Pulmonary artery endothelial cell (primary cell): ENCODE data around the gene FAF1. TPM values are rescaled to one million over a fixed set of nuclear protein-coding genes. Genes with fewer than 3 reads are reported as not detected.
"Not testable (repeated sequence)": the region's sequence is repeated elsewhere in the genome, so short reads cannot be mapped to it uniquely, and the experiment has no call there.

Experiments used
- DNase-seq: peaks from one replicate; pipeline ENCODE4 v3.0.0-alpha.2; 2011; ENCODE audit warnings: low read depth, low spot score
- total RNA-seq: library from RNA; depleted of rRNA; stranded (reverse); fragments of >200 nt; gene quantifications from 2 replicates; pipeline ENCODE4 v1.2.3, GENCODE V29; 2014

Gene FAF1
- total RNA-seq, 1 donor from 2014 or later: 30.6 TPM

DNA sequence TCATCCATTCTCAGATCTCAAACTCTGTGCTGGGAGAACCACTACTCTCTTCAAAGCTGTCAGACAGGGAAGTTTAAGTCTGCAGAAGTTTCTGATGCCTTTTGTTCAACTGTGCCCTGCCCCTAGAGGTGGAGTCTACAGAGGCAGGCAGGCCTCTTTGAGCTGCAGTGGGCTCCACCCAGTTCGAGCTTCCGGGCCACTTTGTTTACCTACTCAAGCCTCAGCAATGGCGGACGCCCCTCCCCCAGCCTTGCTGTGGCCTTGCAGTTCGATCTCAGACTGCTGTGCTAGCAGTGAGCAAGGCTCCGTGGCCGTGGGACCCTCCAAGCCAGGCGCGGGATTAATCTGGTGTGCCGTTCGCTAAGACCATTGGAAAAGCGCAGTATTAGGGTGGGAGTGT, 49.7 kb downstream of the FAF1 start:
- DNase-seq: not testable (repeated sequence)

GRCh38 chr1:50907610-50908009, 52.5 kb downstream of the FAF1 start:
- not testable (repeated sequence) for DNase-seq

DNA sequence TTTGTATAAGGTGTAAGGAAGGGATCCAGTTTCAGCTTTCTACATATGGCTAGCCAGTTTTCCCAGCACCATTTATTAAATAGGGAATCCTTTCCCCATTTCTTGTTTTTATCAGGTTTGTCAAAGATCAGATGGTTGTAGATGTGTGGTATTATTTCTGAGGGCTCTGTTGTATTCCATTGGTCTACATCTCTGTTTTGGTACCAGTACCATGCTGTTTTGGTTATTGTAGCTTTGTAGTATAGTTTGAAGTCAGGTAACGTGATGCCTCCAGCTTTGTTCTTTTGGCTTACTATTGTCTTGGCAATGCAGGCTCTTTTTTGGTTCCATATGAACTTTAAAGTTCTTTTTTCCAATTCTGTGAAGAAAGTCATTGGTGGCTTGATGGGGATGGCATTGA, 54.0 kb downstream of the FAF1 start:
- not testable (repeated sequence) for DNase-seq

GRCh38 chr1:50902419-50902818, 57.6 kb downstream of the FAF1 start:
- no peak for DNase-seq

- no peak for DNase-seq
Observed at GRCh38 chr1:50901872-50902271, 58.2 kb downstream of the FAF1 start.

DNA sequence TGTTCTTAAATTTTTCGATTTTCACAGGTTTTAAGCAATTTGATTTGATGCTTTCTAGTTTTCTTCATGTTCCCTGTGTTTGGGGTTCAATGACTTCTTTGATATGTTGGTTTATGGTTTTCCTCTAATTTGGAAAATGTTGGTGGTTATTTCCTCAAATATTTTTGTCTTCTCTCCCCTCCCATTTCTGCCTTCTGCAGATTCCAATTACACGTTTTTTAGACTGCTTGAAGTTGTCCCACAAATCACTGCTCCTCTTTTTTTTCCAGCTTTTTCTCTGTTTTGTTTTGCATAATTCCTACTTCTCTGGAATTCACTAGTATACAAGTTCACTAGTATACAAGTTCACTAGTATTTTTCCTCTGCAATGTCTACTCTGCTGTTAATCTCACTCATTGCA, 61.3 kb downstream of the FAF1 start:
- no peak for DNase-seq

- DNase-seq: no peak
Observed at GRCh38 chr1:50894340-50894739, 65.7 kb downstream of the FAF1 start.

DNA sequence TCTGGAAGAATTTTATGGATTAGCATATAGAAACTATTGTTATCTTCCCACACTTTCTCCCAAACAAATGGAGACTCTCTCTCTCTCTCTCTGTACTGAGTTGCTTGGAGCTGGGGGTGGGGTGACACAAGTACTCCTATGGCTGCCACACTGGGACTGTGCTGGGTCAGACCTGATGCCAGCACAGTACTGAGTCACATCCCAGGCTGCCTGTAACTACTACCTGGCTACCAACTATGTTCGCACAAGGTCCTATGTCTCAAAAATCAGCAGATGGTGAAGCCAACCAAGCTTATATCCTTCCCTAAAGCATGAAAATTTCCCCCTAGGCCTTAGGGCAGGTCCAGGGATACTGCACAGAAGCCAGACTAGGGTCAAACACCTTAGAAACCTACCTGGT, 66.6 kb downstream of the FAF1 start:
- DNase-seq: no peak

DNA sequence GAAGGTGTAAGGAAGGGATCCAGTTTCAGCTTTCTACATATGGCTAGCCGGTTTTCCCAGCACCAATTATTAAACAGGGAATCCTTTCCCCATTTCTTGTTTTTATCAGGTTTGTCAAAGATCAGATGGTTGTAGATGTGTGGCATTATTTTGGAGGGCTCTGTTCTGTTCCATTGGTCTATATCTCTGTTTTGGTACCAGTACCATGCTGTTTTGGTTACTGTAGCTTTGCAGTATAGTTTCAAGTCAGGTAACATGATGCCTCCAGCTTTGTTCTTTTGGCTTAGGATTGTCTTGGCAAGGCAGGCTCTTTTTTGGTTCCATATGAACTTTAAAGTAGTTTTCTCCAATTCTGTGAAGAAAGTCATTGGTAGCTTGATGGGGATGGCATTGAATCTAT, 72.5 kb downstream of the FAF1 start:
- DNase-seq: not testable (repeated sequence)

DNA sequence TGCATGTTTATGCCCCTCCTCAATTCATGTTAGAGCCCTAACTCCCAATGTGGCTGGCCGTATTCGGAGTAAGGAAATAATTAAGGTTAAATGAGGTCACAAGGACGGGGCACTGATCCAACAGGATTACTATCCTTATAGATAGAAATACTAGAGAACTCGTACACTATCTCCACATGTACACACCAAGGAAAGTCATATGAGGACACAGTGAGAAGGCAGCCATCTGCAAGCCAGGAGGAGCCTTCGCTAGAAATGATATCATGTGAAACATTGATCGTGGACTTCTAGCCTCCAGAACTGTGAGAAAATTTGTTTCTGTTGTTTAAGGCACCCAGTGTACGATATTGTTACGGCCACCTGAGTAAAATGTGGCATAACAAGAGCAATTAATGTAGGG, 79.7 kb downstream of the FAF1 start:
- DNase-seq: no peak

DNA sequence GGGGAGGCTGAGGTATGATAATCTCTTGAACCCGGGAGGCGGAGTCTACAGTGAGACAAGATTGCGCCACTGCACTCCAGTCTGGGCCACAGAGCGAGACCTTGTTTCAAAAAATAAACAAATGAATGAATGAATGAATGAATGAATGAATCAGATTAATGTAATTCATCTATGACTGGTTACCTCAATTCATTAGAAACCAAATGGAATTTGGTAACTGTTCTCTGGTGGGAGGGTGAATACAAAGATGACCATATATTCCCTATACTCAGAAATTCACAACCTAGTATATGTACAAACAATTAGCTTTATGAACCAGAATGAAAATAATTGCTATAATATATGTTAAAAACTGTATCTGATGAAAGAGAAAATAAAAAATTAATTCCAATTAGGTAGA, 80.9 kb downstream of the FAF1 start:
- no peak for DNase-seq

- DNase-seq: no peak
Observed at GRCh38 chr1:50878434-50878833, 81.6 kb downstream of the FAF1 start.

GRCh38 chr1:50877641-50878040, 82.4 kb downstream of the FAF1 start:
- no peak for DNase-seq

DNA sequence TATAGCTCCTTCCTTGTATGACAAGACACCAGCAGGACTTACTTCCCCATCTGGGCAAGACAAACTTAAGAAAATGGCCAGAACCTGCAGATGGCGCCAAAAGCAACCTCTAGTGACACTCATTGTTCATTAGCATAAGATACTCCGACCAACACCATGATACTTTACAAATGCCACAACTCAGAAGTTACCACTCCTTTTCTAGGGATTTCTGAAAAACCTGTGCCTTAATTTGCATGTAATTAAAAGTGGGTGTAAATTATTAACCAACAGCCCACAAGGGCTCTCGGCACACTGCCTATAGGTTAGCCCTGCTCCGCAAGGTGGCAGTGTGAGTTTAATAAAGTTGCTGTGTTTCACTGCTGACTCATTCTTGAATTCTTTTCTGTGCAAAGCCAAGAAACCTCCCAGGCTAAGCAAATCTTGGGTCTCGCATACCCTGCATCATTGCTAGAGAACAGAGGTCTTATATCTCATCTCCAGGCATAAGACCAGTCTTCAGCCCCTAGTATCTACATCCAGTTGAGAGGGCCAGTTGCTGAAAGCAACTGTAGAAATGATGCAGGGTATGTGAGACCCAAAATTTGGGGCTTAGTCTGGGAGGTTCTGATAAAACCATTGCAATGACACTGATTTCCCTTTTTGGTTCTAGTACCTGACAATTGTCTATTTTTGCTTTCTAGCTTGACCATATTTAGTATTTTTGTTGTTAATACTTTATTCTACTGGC, 86.4 kb downstream of the FAF1 start:
- no peak for DNase-seq

DNA sequence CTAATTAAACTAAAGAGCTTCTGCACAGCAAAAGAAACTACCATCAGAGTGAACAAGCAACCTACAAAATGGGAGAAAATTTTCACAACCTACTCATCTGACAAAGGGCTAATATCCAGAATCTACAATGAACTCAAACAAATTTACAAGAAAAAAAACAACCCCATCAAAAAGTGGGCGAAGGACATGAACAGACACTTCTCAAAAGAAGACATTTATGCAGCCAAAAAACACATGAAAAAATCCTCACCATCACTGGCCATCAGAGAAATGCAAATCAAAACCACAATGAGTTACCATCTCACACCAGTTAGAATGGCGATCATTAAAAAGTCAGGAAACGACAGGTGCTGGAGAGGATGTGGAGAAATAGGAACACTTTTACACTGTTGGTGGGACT, 95.2 kb downstream of the FAF1 start:
- DNase-seq: not testable (repeated sequence)

GRCh38 chr1:50861772-50862171, 98.3 kb downstream of the FAF1 start:
- DNase-seq: no peak

DNA sequence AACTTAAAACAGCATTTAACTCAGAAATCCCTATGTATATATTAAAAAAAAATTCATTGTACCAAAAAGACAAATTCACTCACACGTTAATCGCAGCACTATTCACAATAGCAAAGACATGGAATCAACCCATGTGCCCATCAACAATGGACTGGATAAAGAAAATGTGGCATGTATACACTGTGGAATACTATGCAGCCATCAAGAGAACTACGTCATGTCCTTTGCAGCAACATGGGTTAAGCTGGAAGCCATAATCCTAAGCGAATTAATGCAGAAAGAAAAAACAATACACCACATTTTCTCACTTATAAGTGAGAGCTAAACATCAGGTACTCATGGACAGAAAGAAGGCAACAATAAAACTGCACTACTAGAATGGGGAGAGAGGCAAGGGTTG, 99.4 kb downstream of the FAF1 start:
- no peak for DNase-seq

DNA sequence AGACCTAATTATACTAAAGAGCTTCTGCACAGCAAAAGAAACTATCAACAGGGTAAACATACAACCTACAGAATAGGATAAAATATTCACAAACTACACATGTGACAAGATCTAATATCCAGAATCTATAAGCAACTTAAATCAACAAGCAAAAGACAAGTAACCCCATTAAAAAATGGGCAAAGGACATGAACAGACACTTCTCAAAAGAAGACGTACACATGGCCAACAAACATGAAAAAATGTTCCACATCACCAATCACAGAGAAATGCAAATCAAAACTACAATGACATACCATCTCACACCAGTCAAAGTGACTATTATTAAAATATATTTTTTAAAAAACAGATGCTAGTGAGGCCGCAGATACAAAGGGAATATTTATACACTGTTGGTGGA, 99.8 kb downstream of the FAF1 start:
- no peak for DNase-seq

GRCh38 chr1:50859657-50860056, 100.4 kb downstream of the FAF1 start:
- no peak for DNase-seq

GRCh38 chr1:50858761-50859160, 101.3 kb downstream of the FAF1 start:
- DNase-seq: no peak

GRCh38 chr1:50857702-50858101, 102.4 kb downstream of the FAF1 start:
- no peak for DNase-seq

DNA sequence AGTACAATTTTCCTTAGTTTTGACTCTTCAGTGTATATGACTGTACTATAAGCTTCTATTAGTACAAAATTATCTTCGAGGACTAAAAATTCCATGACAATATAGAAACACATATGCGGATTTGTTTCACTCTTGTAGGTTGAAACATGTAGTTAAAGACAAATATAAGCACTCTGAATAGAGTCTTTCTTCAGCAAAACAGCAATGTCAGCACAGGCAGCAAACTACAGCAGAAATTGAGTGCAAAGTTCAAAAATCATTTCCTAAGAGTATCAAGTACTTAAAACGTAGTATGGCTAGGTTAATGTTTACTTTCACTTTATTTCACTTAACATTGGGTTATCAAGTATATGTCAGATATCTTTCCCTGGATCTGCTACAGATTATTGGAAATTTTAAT, 106.7 kb downstream of the FAF1 start:
- no peak for DNase-seq

- no peak for DNase-seq
Observed at GRCh38 chr1:50852889-50853288, 107.2 kb downstream of the FAF1 start.

GRCh38 chr1:50851466-50851865, 108.6 kb downstream of the FAF1 start:
- no peak for DNase-seq
